ENCODE results near the gene PDCD4. TPM values are rescaled to one million over a fixed set of nuclear protein-coding genes. Genes with fewer than 3 reads are reported as not detected.
A peak's percentile ranks its signal among the peaks of the same experiment; 100 is the strongest.
"Not testable (repeated sequence)": the region's sequence is repeated elsewhere in the genome, so short reads cannot be mapped to it uniquely, and the experiment has no call there.

PDCD4 gene
- total and polyA plus RNA-seq, 3 donors from 2014 or later = 64.0 to 124 (median 71.1) TPM

GRCh38 chr10:110865186-110865808 is 6.4 kb upstream of the PDCD4 start:
- Histone ChIP-seq H3K27ac (peak overlapping the region; percentile 53 to 82), H3K4me3 (no peak overlapping the region), H3K9me3 (no peaks in the 10 kb centered on the region), H3K4me1 (peaks cover 56% of the 10 kb centered on the region), H3K27me3 (no peaks in the 10 kb centered on the region), H3K36me3 (ENCODE audit: low read depth, missing control alignments) (no peaks in the 10 kb centered on the region)
- WGBS, 2 donors = 42 to 62% methylated on average over 6 of the region's 6 CpGs
- DNase-seq = peak; percentile 29
- no peak for TF ChIP-seq POLR2A (IDR thresholded peaks at IDR 0.05)
- no peak for TF ChIP-seq CTCF (IDR thresholded peaks at IDR 0.05)
- intact Hi-C loops (cut with DNase I; ENCODE audit: low total_unique reads) = no loop called here

- H3K27ac ChIP-seq = peak overlapping the region; percentile 53 to 82
- no peaks in the 10 kb centered on the region for H3K9me3 ChIP-seq
- no peaks in the 10 kb centered on the region for H3K27me3 ChIP-seq
- H3K4me1 ChIP-seq = peaks cover 56% of the 10 kb centered on the region
- H3K36me3 ChIP-seq (ENCODE audit: low read depth, missing control alignments) = no peaks in the 10 kb centered on the region
- no peak for TF ChIP-seq CTCF (IDR thresholded peaks at IDR 0.05)
- WGBS, 2 donors = 63 to 68% methylated on average over 4 of the region's 4 CpGs
- intact Hi-C loops (cut with DNase I; ENCODE audit: low total_unique reads) = no loop called here
- no peak for DNase-seq
- no peak overlapping the region for H3K4me3 ChIP-seq
Observed at GRCh38 chr10:110865809-110866482, 5.8 kb upstream of the PDCD4 start.

GRCh38 chr10:110867011-110867806 is 4.5 kb upstream of the PDCD4 start:
- H3K4me3 ChIP-seq; H3K9me3 ChIP-seq; H3K36me3 ChIP-seq (ENCODE audit: low read depth, missing control alignments); H3K27me3 ChIP-seq; DNase-seq; intact Hi-C loops (cut with DNase I; ENCODE audit: low total_unique reads): not testable (repeated sequence)
- WGBS, 2 donors = 84 to 86% methylated on average over 7 to 8 of the region's 8 CpGs
- H3K4me1 ChIP-seq = peaks cover 58% of the 10 kb centered on the region
- peak overlapping the region; percentile 52 to 77 for H3K27ac ChIP-seq

- no peaks in the 10 kb centered on the region for H3K9me3 ChIP-seq
- DNase-seq = no peak
- intact Hi-C loops (cut with DNase I; ENCODE audit: low total_unique reads) = no loop called here
- WGBS, 2 donors = 44 to 54% methylated on average over 4 of the region's 4 CpGs
- H3K36me3 ChIP-seq (ENCODE audit: low read depth, missing control alignments) = no peaks in the 10 kb centered on the region
- TF ChIP-seq CTCF (IDR thresholded peaks at IDR 0.05) (no peak), POLR2A (IDR thresholded peaks at IDR 0.05) (no peak)
- no peak overlapping the region for H3K4me3 ChIP-seq
- H3K27me3 ChIP-seq = no peaks in the 10 kb centered on the region
- H3K4me1 ChIP-seq = peaks cover 58% of the 10 kb centered on the region
- H3K27ac ChIP-seq = peak overlapping the region; percentile 52 to 77
Observed at GRCh38 chr10:110867807-110868465, 3.8 kb upstream of the PDCD4 start.

- H3K36me3 ChIP-seq (ENCODE audit: low read depth, missing control alignments) = no peaks in the 10 kb centered on the region
- no peak for DNase-seq
- H3K4me3 ChIP-seq = no peak overlapping the region
- 53 to 61% methylated on average over 6 of the region's 6 CpGs for WGBS, 2 donors
- H3K27me3 ChIP-seq = no peaks in the 10 kb centered on the region
- H3K4me1 ChIP-seq = peaks cover 58% of the 10 kb centered on the region
- H3K27ac ChIP-seq = peak overlapping the region in 1 of 2 donors; percentile 77
- H3K9me3 ChIP-seq = no peaks in the 10 kb centered on the region
- intact Hi-C loops (cut with DNase I; ENCODE audit: low total_unique reads) = no loop called here
- TF ChIP-seq POLR2A (IDR thresholded peaks at IDR 0.05) = no peak
- TF ChIP-seq CTCF (IDR thresholded peaks at IDR 0.05) = no peak
Observed at GRCh38 chr10:110868981-110869380, 2.7 kb upstream of the PDCD4 start.
